Limb (tissue), 2 donors: ENCODE results near the gene UNKL.
"Not testable (repeated sequence)": the region's sequence is repeated elsewhere in the genome, so short reads cannot be mapped to it uniquely, and the experiment has no call there.

Experiments
- DNase-seq, 2 donors: peaks; one replicate each; pipeline ENCODE4 v3.0.0-alpha.2; 2016; ENCODE audit errors: extremely low spot score in 2 of 2

Gene UNKL

GRCh38 chr16:1445518-1446203 is 31.2 kb upstream of the UNKL start:
- no peak for DNase-seq

GRCh38 chr16:1444730-1445517 is 30.4 kb upstream of the UNKL start:
- DNase-seq = no peak

GRCh38 chr16:1443980-1444729 is 29.7 kb upstream of the UNKL start, which contains the start of gene CCDC154:
Gene CCDC154 (minus strand): TSS chr16:1444556. CDS start chr16:1444322, 234 bp downstream.
- no peak for DNase-seq

GRCh38 chr16:1443403-1443973 is 29.0 kb upstream of the UNKL start:
- DNase-seq = no peak

DNA sequence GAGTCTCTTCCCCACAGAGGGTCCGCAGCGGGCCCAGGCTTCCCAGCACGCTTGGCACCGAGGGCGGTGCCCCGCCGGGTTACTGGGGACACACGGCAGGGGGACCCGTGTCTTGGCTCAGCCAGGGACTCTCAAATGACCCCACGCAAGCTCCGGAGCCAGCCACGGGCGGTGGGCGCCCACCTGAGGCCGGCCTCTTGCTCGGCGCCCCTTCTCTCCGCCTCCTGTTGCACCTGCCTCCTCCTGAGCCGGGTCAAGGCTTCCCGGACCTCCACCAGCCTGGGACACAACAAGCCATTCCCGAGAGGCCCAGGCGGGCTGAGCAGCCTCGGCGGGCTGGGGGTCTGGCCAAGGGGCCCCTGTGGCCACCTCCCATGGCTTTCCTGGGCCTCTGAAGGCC is 28.2 kb upstream of the UNKL start:
- no peak for DNase-seq

- no peak for DNase-seq
Measured at GRCh38 chr16:1441391-1441829, 26.9 kb upstream of the UNKL start.

DNA sequence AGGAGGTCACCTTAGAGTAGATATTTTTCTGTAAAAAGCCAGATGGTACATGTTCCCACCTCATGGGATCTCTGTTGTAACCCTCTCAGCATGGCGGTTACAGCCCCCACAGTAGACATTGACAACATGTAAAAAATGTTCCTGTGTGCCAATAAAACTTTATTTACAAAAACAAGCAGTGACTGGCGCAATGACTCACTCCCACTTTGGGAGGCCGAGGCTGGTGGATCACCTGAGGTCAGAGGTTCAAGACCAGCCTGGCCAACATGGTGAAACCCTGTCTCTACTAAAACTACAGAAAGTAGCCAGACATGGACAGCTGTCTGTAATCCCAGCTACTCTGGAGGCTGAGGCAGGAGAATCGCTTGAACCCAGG is 25.2 kb upstream of the UNKL start:
- DNase-seq = not testable (repeated sequence)

- no peak for DNase-seq
Measured at GRCh38 chr16:1439058-1439698, 24.7 kb upstream of the UNKL start.

GRCh38 chr16:1438229-1439057 is 23.9 kb upstream of the UNKL start:
- DNase-seq = no peak

GRCh38 chr16:1437606-1438005 is 23.1 kb upstream of the UNKL start:
- DNase-seq = no peak

DNA sequence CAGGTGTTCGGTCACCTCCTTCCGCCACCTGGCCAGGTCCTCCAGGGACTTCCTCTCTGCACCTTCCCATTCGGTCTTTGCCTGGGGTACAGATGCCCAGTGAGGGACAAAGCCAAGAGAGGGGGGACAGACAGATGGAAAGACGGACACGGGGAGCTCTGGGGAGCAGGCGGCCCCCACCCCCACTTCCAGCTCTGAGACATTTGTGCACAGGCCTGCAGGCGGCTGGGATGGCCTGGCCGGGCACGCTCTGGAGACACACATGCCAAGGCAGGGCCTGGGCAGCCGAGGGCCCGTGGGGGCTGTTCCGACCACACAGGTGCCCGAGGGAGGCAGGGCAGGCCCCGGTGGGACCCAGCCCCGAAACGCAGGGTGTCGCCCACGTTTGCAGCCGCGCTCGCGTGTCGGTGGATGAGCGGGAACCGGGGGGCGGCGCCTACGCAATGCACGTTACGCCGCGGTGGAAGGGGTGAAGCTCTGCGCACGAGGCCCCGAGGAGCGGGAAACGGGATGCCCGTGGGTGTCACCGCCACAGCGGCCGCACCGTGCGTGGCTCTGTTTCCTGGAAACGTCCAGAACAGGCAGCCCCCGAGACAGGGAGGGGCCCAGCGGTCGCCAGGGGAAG is 22.3 kb upstream of the UNKL start:
- no peak for DNase-seq

DNA sequence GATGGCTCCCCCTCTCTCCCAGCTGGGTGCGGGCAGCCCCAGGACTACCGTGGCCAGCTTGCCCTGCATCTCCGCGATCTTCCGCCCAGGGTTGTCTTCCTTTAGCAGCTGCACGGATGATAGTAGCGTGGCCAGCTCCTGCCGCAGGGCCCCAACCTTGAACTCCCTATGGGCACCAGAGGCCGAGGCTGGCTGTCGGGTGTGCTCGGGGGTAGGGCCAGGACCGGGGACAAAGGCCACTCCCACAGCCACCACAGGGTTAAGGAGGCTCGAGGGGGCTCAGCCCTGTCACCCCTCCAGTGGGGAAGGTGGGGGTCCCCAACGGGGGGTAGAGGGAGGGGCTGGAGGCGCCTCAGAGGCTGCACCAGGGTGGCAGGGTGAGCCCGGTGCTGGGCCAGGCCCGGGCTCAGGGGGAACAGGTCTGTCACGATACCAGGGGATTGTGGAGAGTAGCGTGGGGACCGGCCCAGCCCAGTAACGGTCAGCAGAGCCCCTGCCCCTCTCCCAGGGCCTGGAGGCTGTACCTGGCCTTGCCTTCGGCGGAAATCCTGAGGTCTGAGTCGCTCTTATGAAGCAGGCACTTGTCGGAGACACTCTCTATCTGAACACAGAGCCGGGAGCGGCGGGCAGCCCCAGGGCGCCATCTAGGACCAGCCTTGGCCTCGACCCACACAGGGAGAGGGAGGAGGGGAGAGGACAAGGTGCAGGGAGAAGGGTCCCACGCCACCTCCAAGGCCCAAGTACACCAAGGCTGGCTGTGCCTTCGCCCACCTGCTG is 21.6 kb upstream of the UNKL start:
- no peak for DNase-seq

DNA sequence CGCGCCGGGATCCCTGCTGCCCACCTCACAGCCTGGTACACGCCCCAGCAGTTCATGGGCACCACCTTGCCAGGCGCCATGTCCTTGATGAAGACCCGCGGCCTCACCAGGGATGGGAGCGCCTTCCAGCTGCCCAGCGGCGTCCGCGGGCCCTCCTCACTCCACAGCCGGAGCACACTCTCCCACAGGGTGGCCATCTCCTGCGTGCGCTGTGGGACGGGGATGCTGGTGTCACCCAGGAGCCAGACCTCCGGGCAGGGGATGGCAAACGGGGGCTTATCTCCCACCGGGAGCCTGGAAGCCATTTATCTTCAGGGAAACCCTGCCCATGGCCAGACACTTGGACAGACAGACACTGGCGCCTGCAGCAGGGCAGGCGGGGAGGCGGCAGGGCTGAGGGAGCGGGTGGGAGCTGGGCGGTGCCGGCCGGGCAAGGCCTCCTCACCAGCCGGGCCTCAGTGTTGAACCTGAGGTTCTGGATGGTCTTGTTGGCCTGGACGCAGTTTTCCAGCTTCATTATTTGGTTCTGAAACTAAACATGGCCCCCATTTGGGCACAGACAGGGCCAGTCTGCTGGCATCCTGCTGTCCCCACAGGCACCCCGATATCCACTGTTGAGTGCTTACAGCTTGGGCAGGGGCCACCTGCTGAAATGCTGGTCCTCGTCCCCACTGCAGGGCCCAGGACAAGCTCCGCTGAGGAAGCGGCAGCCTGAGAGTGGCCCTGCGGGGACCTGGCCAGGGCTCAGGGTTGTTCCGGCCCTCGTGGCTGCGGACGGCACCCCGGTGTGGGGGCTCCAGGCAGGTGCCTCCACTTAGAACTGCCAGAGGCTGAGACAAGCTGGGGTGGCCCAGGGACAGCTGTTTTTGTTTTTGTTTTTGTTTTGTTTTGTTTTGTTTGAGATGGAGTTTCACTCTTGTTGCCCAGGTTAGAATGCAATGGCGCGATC is 20.4 kb upstream of the UNKL start:
- DNase-seq = no peak

- no peak for DNase-seq
Measured at GRCh38 chr16:1433756-1434155, 19.3 kb upstream of the UNKL start.

DNA sequence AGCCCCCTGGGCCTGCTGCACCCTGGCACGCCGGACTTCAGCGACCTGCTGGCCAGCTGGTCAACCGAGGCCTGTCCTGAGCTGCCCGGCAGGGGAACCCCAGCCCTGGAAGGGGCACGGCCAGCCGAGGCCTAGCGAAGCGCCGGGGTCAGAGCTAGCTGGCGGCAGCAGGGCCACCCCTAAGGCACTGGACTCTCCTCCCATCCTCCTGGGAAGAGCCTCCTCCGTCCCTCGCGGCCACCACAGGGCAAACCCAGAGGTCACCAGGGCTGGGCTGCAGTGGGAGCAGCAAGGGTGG is 18.7 kb upstream of the UNKL start:
- no peak for DNase-seq

- no peak for DNase-seq
Measured at GRCh38 chr16:1432388-1433262, 18.1 kb upstream of the UNKL start.

GRCh38 chr16:1431497-1432270 is 17.2 kb upstream of the UNKL start:
- no peak for DNase-seq
